SW 1271 (cell line): ENCODE measurements around the gene ZNF500.
"Not testable (repeated sequence)": the region's sequence is repeated elsewhere in the genome, so short reads cannot be mapped to it uniquely, and the experiment has no call there.

Experiments used
- DNase-seq, 2 experiments: peaks; one replicate each; lab custom pipeline; 2025; lab: John Stamatoyannopoulos, UW

Gene ZNF500

GRCh38 chr16:4744555-4745273, 22.2 kb downstream of the ZNF500 start:
- no peak for DNase-seq

DNA sequence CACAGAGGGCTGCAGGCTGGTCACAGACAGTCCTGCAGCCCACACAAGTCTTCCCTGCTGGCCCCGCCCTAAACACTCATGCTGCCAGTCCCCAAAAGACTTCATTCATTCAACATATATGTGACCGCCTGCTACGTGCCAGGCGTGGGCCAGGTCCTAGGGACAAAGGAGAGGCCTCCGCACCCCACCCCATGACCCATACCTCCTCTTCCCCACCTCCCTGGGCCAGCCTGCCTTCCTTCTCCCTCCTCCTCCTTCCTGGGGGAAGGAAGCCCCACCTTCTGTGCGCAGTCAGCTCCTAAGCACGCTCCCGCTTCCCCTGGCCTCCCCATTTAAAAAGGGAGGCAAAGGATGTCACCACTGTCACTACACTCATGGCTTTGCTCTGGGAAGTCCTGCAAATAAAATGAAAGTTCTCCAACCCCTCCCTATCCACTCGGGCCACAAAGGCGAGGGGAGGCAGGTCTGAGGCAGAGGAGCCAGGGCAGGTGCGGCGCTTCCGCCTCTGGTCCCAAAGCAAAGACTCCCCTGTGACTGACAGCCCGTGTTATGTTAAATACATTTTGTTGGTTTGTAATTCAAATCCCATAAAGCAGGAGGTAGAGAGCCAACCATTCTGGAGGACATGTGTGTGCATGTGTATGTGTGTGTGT, 23.6 kb downstream of the ZNF500 start:
- DNase-seq: no peak

DNA sequence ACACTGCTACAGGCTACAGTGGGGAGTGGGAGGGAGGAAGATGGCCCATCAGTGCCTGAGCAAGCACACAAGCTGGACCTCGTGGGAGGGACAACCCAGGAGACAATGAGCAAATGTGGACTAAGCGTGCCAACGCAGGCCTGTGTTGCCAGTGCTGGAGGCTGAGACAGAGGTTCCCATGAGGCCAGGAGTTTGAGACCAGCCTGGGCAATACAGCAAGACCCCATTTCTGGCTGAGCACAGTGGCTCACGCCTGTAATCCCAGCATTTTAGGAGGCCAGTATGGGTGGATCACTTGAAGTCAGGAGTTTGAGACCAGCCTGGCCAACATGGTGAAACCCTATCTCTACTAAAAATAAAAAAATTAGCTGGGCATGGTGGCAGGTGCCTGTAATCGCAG, 28.6 kb downstream of the ZNF500 start:
- not testable (repeated sequence) for DNase-seq

- no peak for DNase-seq
Measured at GRCh38 chr16:4737545-4737944, 29.4 kb downstream of the ZNF500 start.

GRCh38 chr16:4736546-4736945, 30.4 kb downstream of the ZNF500 start:
- DNase-seq: no peak

GRCh38 chr16:4734730-4735535, 32.0 kb downstream of the ZNF500 start:
- peak in 1 of 2 experiments; percentile 51 for DNase-seq

DNA sequence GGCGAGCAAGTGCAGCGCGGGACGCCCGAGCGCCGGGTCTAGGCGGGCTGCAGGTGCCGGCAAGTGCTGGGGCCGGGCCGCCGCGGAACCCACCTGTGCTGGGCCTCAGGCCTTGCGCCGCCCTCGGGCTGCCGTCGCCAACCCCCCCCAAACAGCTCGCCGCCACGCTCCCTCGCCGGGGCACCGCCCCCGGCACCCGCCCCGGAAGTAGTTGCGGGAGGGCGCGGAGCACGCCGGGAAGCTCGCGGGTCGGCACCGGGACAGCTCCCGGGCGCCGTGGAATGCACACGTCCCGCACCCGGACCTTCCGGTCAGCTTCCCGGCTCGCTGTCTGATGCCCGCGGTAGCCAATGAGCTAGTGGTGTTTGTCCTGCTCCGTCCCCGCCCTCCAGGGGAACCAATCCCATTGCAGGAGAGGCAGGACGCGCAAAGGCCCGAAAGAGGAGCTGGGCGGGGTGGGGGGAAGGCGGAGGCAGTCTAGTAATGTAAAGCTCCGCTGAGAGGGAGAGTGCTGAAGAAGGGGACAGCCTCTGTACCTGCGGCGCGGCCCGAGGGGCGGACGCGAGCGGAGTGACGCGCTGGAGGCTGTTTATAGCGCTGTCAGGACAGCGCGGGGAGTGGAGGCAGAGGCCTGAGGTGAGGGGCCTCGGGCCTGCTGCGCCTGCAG, 32.8 kb downstream of the ZNF500 start, which contains the start of the genes ANKS3 and DNAAF8:
Gene ANKS3, minus strand, starts transcription at position 209 of the 667 bp plus-strand sequence. CDS start 4,122 bp downstream, outside the sequence.
Gene DNAAF8, plus strand, starts transcription at position 475 of the 667 bp plus-strand sequence. CDS start 1,978 bp downstream, outside the sequence.
- DNase-seq: peak; percentile 88

GRCh38 chr16:4733747-4734062, 33.3 kb downstream of the ZNF500 start:
- no peak for DNase-seq

- DNase-seq: no peak
Measured at GRCh38 chr16:4733211-4733742, 33.7 kb downstream of the ZNF500 start.

- DNase-seq: no peak
Measured at GRCh38 chr16:4729876-4730275, 37.1 kb downstream of the ZNF500 start.

- no peak for DNase-seq
Measured at GRCh38 chr16:4728676-4729075, 38.3 kb downstream of the ZNF500 start.

- DNase-seq: no peak
Measured at GRCh38 chr16:4726616-4727015, 40.3 kb downstream of the ZNF500 start.

GRCh38 chr16:4724661-4725270, 42.2 kb downstream of the ZNF500 start:
- DNase-seq: no peak

DNA sequence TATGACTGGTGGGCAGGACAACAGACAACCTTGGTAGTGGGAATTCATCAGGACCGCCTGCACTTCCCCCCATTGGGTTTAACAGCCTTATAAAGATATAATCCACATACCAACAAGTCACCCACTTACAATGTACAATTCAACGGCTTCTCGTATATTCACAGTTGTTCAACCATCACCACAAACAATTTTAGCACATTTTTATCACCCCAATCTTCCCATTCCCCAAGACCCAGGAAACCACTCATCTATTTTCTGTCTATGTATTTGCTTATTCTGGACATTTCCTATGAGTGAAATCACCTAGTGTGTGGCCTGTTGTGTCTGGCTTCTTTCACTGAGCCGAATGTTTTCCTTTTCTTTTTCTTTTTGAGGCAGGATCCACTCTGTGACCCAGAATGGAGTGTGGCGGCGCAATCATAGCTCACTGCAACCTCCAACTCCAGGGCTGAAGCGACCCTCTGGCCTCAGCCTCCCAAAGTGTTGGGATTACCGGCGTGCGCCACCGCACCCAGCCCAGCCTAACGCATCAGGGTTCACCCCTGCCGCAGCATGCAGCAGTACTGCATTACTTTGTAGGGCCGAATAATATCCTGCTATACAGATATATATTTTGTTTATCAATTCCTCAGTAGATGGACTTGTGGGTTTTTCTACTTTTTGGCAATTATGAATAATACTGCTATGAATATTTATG, 43.7 kb downstream of the ZNF500 start:
- DNase-seq: no peak

- no peak for DNase-seq
Measured at GRCh38 chr16:4718466-4718865, 48.5 kb downstream of the ZNF500 start.

GRCh38 chr16:4714996-4715395, 52.0 kb downstream of the ZNF500 start:
- DNase-seq: no peak

- no peak for DNase-seq
Measured at GRCh38 chr16:4713663-4714501, 53.1 kb downstream of the ZNF500 start.

- DNase-seq: no peak
Measured at GRCh38 chr16:4709481-4709880, 57.5 kb downstream of the ZNF500 start.

DNA sequence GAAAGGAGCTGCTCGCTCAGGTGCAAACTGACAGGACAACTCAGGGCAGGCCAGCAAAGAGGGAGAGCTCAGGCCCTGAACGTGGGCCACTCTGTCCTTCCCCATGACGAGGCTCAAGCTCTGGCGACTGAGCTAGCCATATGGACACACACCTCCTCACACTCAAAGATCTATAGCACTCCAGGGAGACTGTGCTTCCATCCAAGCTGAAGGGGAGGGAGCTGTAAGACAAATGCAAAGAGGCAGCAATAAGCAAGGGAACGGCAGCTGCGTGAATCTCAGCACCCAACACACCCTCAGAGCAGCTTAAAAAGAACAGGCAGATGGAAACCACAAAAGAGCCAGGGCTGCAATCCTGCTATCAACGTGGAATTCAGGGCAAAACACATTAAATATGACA, 60.1 kb downstream of the ZNF500 start:
- no peak for DNase-seq

GRCh38 chr16:4704913-4705312, 62.0 kb downstream of the ZNF500 start:
- DNase-seq: no peak
